ENCODE measurements around the gene ZRANB3. TPM values are rescaled to one million over a fixed set of nuclear protein-coding genes. Genes with fewer than 3 reads are reported as not detected.

The ZRANB3 gene
- total RNA-seq, 1 experiment from 2014 or later, result 12.0 TPM

DNA sequence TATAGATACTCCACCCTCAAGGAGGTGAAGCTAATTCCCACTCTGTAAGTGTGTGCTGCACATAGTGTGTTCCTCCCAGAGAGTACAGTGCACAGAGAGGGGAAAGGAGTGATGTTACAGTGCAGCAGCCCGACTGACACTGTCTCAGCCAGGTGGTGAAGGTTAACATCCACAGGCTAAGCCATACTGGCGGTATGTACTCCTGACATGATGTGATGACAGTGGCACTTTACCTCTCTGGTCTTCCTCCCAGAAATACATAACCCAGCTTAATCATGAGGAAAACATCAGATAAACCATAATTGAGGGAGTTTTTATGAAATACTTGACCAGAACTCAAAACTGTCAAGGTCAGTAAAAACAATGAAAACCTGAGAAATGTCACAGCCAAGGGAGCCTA is 371.8 kb downstream of the ZRANB3 start (continued):
- no peak for TF ChIP-seq YY1 (IDR thresholded peaks at IDR 0.05; ENCODE audit: extremely low read depth, insufficient replicate concordance, low read depth, low read length)
- TF ChIP-seq RAD21 (IDR thresholded peaks at IDR 0.05; ENCODE audit: low read depth), result no peak

DNA sequence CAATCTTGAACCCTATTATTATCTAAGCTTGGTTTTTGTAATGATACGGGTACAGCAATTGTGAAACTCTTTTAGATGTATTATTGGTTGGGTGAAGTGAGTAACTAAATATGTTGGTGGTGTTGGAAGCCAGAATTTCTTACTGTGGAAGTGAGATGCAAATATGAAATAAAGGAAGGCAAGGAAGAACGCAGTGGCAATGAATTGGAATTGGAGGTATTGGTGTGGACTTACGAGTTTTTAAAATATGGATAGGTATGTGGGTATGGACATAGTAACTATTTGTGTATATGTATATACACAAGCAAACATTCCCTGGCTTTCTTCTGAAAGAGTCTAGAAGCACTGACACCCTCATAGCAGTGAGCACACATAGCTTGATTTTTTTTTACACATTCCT is 373.2 kb downstream of the ZRANB3 start:
- Histone ChIP-seq H3K9me3 (ENCODE audit: control insufficient read depth in 1 of 2, insufficient read depth in 1 of 2, low read depth in 1 of 2, low read length in 2 of 2) (no peaks in the 10 kb centered on the region), H3K4me3 (replicated peaks in 1 of 2; ENCODE audit: low read depth in 1 of 2, low read length in 2 of 2) (no peak overlapping the region), H3K9ac (ENCODE audit: low read length) (no peak overlapping the region), H3K4me1 (ENCODE audit: control insufficient read depth in 1 of 2, insufficient read depth in 2 of 2, low read length in 2 of 2) (no peaks in the 10 kb centered on the region), H3K36me3 (ENCODE audit: control insufficient read depth in 1 of 2, insufficient read depth in 2 of 2, low read length in 2 of 2) (peaks cover 9 to 11% of the 10 kb centered on the region in 2 experiments; a peak in 2 of 4 replicates), H2AFZ (ENCODE audit: low read depth, low read length, poor library complexity, severe bottlenecking) (no peak overlapping the region), H3K27me3 (ENCODE audit: insufficient read depth, low read length) (no peaks in the 10 kb centered on the region), H3K27ac (ENCODE audit: low read depth, low read length) (no peak overlapping the region), H3K79me2 (ENCODE audit: insufficient read depth, low read length) (no peaks in the 10 kb centered on the region; the same call in 1 of the 2 replicates), H3K9me2 (ENCODE audit: insufficient read depth) (no peaks in the 10 kb centered on the region), H4K20me1 (ENCODE audit: insufficient read depth) (no peaks in the 10 kb centered on the region), H3K4me2 (ENCODE audit: low read length) (no peak overlapping the region)
- ChIA-PET CTCF (interaction anchor here (0.7 kb wide), 1 partner anchor 154 kb away, joined by 5 read pairs; no protein-coding TSS in a partner anchor), RAD21 (ENCODE audit: low non-redundant PET in 1 of 2, low total read pairs in 2 of 2, uncharacterized antibody in 2 of 2, unreplicated experiment in 2 of 2) (no interaction called here), POLR2A (no interaction called here)
- DNase-seq (ENCODE audit: low read depth, low spot score) (no peak), ATAC-seq (no peak)
- intact Hi-C loops (cut with micrococcal nuclease), result no loop called here
- no TSS peak for BruUV-seq (replicated peaks)
- TF ChIP-seq EZH2phosphoT487 (IDR thresholded peaks at IDR 0.05; ENCODE audit: borderline replicate concordance) (no peak), RAD21 (IDR thresholded peaks at IDR 0.05; ENCODE audit: low read depth) (no peak), YY1 (IDR thresholded peaks at IDR 0.05; ENCODE audit: extremely low read depth, insufficient replicate concordance, low read depth, low read length) (no peak), CBX3 (IDR thresholded peaks at IDR 0.05; ENCODE audit: low read depth) (no peak), POLR2A (IDR thresholded peaks at IDR 0.05; ENCODE audit: borderline replicate concordance, extremely low read depth, insufficient read depth, insufficient read length) (no peak), EZH2 (IDR thresholded peaks at IDR 0.05) (no peak), CEBPB (IDR thresholded peaks at IDR 0.05; ENCODE audit: low read depth) (no peak), JUND (IDR thresholded peaks at IDR 0.05) (no peak), ZNF274 (IDR thresholded peaks at IDR 0.05; ENCODE audit: low read depth, low read length) (no peak), SRF (IDR thresholded peaks at IDR 0.05; ENCODE audit: low read depth) (no peak), POLR2AphosphoS5 (IDR thresholded peaks at IDR 0.05; ENCODE audit: low read depth, low read length) (no peak), FOSL1 (IDR thresholded peaks at IDR 0.05; ENCODE audit: low read depth) (no peak)
- TF ChIP-seq, protein P1, sequence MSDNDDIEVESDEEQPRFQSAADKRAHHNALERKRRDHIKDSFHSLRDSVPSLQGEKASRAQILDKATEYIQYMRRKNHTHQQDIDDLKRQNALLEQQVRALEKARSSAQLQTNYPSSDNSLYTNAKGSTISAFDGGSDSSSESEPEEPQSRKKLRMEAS (IDR thresholded peaks at IDR 0.05), result no peak

Measured in HCT116 (cell line).